BLaER1 (cell line): ENCODE data around the gene TEDC1.
A peak's percentile ranks its signal among the peaks of the same experiment; 100 is the strongest.

Experiments
- H3K27ac ChIP-seq: shearing (Covaris generic); formaldehyde crosslinking; 2 replicates; pipeline ENCODE4 v1.8.1; 2022
- H3K27me3 ChIP-seq: shearing (Covaris generic); formaldehyde crosslinking; 2 replicates; pipeline ENCODE4 v1.8.1; 2022
- H3K36me3 ChIP-seq: shearing (Covaris generic); formaldehyde crosslinking; 2 replicates; pipeline ENCODE4 v1.8.1; 2022
- H3K4me1 ChIP-seq: shearing (Covaris generic); formaldehyde crosslinking; 2 replicates; pipeline ENCODE4 v1.8.1; 2022
- H3K4me2 ChIP-seq: shearing (Covaris generic); formaldehyde crosslinking; 2 replicates; pipeline ENCODE4 v1.8.1; 2022
- H3K4me3 ChIP-seq: shearing (Covaris generic); formaldehyde crosslinking; 2 replicates; pipeline ENCODE4 v1.8.1; 2022
- H3K9ac ChIP-seq: shearing (Covaris generic); formaldehyde crosslinking; 2 replicates; pipeline ENCODE4 v1.8.1; 2022
- H3K9me3 ChIP-seq: shearing (Covaris generic); formaldehyde crosslinking; 2 replicates; pipeline ENCODE4 v1.8.1; 2022
- H4K20me1 ChIP-seq: shearing (Covaris generic); formaldehyde crosslinking; 2 replicates; pipeline ENCODE4 v1.8.1; 2022
- Cebpa-rat ChIP-seq: shearing (Covaris generic); IDR thresholded peaks from 2 replicates; pipeline ENCODE4 v1.8.1; 2022

TEDC1 gene

DNA sequence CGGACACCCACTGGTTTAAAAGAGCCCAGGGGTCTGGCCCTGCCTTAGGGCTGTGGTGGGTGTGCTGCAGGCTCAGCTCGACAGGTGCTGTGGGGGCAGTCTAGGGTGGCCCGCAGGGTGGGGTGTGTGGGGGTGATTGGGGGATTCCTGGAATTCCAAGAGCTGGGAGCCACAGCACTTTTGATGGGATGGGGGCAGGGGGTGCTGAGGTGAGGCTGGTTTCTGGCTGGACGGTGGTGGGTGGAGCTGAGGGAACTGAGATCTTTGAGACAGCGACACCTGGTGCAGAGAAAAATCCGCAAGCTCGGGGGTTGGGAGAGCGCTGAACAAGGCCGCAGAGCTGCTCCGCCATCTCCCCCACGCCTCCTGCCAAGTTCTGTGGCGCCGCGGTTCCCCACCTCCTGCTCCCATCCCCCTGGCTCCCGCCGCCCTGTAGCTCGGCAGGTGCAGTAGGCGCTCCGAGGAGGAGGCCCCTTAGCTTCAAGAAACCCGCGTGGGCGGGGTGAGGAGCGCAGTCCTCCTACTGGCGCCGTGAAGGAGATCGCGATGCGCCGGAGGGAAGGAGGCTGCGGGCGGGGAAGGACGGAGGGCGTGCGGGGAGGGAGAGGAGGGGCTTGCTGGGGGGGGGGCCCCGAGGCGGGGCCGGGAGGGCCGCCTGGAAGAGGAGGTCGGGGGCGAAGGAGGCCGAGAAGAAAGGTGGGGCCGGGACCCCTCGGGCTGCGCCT is 1.3 kb upstream of the TEDC1 start:
- peaks cover 20% of the 10 kb centered on the region for H3K36me3 ChIP-seq
- H3K4me3 ChIP-seq = peak overlapping the region; percentile 75
- peak overlapping the region; percentile 100 for H3K4me2 ChIP-seq
- H3K4me1 ChIP-seq = peaks cover 60% of the 10 kb centered on the region
- peak overlapping the region; percentile 82 for H3K9ac ChIP-seq
- TF ChIP-seq Cebpa-rat = no peak
- H3K9me3 ChIP-seq = no peaks in the 10 kb centered on the region
- H3K27me3 ChIP-seq = peaks cover 40% of the 10 kb centered on the region
- H4K20me1 ChIP-seq = peaks cover 34% of the 10 kb centered on the region
- H3K27ac ChIP-seq = peak overlapping the region; percentile 81

DNA sequence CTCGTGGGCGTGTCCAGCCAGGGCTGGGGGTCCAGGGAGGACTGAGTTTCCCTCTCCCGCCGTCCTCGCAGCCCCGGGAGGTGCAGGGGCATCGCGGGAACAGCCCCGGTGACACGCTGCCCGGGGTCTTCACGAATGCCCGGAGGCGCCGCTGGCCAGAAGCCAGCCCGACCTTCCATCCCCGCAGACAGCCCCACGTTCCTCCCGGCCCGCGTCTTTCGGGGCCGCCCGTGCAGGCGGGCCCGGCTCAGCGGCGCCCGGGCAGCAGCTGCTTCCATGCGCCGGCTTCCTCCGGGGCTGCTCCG is 827 bp upstream of the TEDC1 start:
- H3K4me3 ChIP-seq = peak overlapping the region; percentile 75
- H3K9ac ChIP-seq = peak overlapping the region; percentile 82

DNA sequence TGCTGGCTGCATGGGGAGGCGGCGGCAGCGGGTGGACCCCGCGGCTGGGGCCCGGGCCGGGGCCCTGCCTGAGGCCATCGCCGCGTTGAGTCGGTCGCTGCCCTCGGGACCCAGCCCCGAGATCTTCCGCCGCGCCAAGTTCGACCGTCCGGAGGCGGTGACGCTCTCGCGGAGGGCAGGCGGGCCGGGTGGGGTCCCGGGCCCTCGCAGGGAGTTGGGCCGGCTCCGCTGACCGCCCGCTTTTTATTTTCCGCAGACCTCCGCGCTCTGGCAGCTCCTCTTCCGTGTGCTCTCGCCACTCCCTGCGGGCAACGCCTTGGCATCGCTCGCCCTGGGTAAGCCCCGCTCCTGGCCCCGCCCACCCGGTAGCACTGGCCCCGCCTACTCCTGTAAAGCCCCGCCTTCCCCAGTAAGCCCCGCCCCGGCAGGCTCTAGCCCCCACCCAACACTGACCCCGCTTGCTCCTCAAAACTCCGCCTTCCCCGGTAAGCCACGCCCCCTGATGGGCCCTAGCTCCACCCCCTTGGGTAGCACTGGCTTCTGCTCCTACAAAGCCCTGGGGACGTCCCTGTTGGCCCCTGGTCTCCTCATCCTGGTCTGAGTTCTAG is 424 bp downstream of the TEDC1 start:
- H4K20me1 ChIP-seq = peaks cover 31% of the 10 kb centered on the region
- H3K27me3 ChIP-seq = peaks cover 25% of the 10 kb centered on the region
- H3K36me3 ChIP-seq = peaks cover 28% of the 10 kb centered on the region
- no peak for TF ChIP-seq Cebpa-rat
- peak overlapping the region; percentile 91 for H3K27ac ChIP-seq
- H3K4me1 ChIP-seq = peaks cover 43% of the 10 kb centered on the region
- peak overlapping the region; percentile 89 for H3K9ac ChIP-seq
- no peaks in the 10 kb centered on the region for H3K9me3 ChIP-seq
- H3K4me2 ChIP-seq = peak overlapping the region; percentile 89
- peak overlapping the region; percentile 94 for H3K4me3 ChIP-seq

More for the DNA sequence above, 827 bp upstream of the TEDC1 start:
- Histone ChIP-seq H3K27ac (peak overlapping the region; percentile 81), H3K27me3 (peaks cover 37% of the 10 kb centered on the region), H3K4me1 (peaks cover 55% of the 10 kb centered on the region), H3K9me3 (no peaks in the 10 kb centered on the region), H3K36me3 (peaks cover 23% of the 10 kb centered on the region), H3K4me2 (peak overlapping the region; percentile 100), H4K20me1 (peaks cover 34% of the 10 kb centered on the region)
- no peak for TF ChIP-seq Cebpa-rat

GRCh38 chr14:105492031-105492970 is 1.3 kb downstream of the TEDC1 start:
- Histone ChIP-seq H4K20me1 (peaks cover 30% of the 10 kb centered on the region), H3K9ac (0 out of 2 replicates have a peak overlapping the region, but pooled peaks have one; percentile 32), H3K9me3 (no peaks in the 10 kb centered on the region), H3K27me3 (peaks cover 16% of the 10 kb centered on the region), H3K36me3 (peaks cover 33% of the 10 kb centered on the region), H3K4me1 (peaks cover 34% of the 10 kb centered on the region), H3K27ac (no peak overlapping the region), H3K4me3 (peak overlapping the region; percentile 94), H3K4me2 (peak overlapping the region; percentile 89)
- no peak for TF ChIP-seq Cebpa-rat

DNA sequence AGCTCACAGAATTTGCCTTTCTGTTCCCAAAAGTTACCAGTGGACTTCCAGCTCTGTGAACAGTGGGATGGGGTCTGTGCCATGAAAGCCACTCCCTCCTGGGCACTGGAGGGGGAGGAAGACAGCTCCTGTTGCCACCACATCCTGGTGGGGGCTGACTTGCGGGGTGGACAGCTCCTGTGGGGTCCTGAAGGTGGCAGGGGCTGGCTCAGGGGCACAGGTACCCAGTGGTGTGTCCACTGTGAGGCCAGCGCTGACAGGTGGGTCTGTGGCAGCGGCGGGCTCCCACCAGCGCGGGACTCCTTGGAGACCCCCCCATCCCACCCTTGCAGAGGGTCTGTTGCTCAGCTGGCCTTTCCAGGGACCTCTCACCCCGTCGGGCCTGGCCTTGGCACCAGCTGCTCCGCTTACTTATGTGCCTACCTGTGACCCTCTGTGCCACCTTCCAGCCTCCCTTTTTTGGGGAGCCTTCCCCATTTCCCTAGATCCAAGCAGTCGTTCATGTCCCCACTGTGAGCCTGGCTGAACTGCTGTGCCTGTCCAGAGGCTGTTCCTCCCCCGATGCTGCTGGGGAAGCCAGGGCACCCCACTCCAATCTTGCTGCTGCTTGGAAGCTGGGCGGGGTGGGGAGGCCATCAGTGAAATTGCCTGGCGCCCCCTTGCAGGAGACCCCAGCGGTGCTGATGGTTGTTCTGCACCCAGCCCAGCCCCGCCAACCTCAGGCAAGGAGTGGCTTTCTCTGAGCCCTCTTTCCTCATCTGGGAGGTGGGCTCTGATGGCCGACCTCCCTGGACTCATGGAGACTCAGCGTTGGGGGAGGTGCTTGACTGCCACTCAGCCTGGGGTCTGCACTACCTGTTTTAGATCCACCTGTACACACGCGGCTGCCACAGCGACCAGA is 2.2 kb downstream of the TEDC1 start:
- H3K27me3 ChIP-seq = peaks cover 7% of the 10 kb centered on the region; the same call in 1 of the 2 replicates
- no peaks in the 10 kb centered on the region for H3K9me3 ChIP-seq
- no peak overlapping the region for H3K27ac ChIP-seq
- TF ChIP-seq Cebpa-rat = no peak
- peaks cover 25% of the 10 kb centered on the region for H3K4me1 ChIP-seq
- H4K20me1 ChIP-seq = peaks cover 29% of the 10 kb centered on the region
- H3K9ac ChIP-seq = no peak overlapping the region
- no peak overlapping the region for H3K4me3 ChIP-seq
- peaks cover 43% of the 10 kb centered on the region for H3K36me3 ChIP-seq
- H3K4me2 ChIP-seq = no peak overlapping the region

GRCh38 chr14:105493921-105494605 is 3.0 kb downstream of the TEDC1 start:
- Histone ChIP-seq H3K27me3 (no peaks in the 10 kb centered on the region), H3K4me1 (peaks cover 17% of the 10 kb centered on the region), H3K27ac (no peak overlapping the region), H3K4me2 (no peak overlapping the region), H4K20me1 (peaks cover 23% of the 10 kb centered on the region), H3K9me3 (no peaks in the 10 kb centered on the region), H3K9ac (no peak overlapping the region), H3K36me3 (peaks cover 51% of the 10 kb centered on the region), H3K4me3 (no peak overlapping the region)
- no peak for TF ChIP-seq Cebpa-rat

DNA sequence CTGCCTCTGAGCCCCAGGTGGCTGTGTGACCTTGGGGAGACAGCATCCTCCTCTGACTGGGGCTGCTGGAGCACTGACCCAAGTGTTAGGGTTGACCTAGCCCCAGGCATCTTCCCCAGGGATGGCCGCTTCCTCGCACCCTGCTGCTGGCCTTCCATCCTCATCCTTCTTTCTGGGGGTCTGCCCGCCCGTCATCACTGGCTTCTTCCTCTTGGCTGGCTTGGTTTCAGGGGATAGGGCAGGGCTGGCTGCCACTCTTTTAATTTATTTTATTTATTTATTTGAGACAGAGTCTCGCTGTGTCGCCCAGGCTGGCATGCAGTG is 3.5 kb downstream of the TEDC1 start:
- Histone ChIP-seq H3K9ac (no peak overlapping the region), H3K4me2 (no peak overlapping the region), H4K20me1 (peaks cover 20% of the 10 kb centered on the region), H3K36me3 (peaks cover 55% of the 10 kb centered on the region), H3K4me3 (no peak overlapping the region), H3K9me3 (no peaks in the 10 kb centered on the region), H3K27ac (no peak overlapping the region), H3K4me1 (peaks cover 12% of the 10 kb centered on the region), H3K27me3 (no peaks in the 10 kb centered on the region)
- TF ChIP-seq Cebpa-rat = no peak

DNA sequence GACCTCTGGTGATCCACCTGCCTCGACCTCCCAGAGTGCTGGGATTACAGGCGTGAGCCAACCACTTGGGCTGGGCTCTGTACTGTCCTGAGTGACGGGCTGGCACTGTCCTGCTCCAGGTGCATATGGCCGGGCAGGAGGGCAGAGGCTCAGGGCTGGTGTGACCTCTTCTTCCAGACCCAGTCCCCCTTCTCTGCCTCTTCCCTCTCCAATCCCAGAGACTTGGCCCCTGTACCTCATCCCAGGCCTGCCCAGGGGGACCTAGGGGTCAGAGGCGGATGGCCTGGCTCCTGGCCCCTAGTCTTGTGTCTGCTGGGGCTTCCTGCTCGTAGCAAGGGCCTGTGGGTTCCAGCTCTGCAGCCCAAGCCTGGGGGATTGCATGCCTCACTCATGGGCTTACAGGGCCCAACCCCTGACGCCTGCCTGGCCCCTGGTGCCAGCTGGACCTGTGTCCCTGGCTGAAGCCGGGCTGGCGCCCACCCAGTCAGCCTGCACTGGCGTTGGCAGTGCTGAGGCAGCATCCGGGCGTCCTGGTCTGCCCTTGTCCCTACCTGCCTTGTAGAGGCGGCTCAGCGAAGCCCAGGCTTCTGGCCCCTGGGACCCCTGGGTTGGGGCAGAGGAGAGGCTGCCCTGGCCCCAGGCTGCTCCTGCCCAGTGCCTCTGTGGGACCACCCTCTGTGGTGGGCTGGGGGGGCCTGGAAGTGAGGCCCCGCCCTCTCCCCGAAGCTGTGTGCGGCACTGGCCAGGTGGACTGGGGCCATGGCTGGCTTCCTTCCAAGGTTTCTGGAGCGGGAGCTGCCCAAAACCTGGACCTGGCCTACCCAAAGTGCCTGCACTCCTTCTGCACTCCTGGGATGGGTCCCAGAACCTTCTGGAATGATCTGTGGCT is 4.3 kb downstream of the TEDC1 start:
- Histone ChIP-seq H3K9ac (no peak overlapping the region), H3K27ac (no peak overlapping the region), H3K9me3 (no peaks in the 10 kb centered on the region), H3K27me3 (no peaks in the 10 kb centered on the region), H3K4me3 (no peak overlapping the region), H3K36me3 (peaks cover 63% of the 10 kb centered on the region), H3K4me1 (peaks cover 11% of the 10 kb centered on the region), H3K4me2 (no peak overlapping the region), H4K20me1 (peaks cover 20% of the 10 kb centered on the region)
- no peak for TF ChIP-seq Cebpa-rat
